ENCODE data around the gene CCDC88A. TPM values are rescaled to one million over a fixed set of nuclear protein-coding genes. Genes with fewer than 3 reads are reported as not detected.
"Not testable (repeated sequence)": the region's sequence is repeated elsewhere in the genome, so short reads cannot be mapped to it uniquely, and the experiment has no call there.

The CCDC88A gene
- total RNA-seq, 1 donor from 2014 or later: 99.4 TPM

GRCh38 chr2:55241582-55241981 lies 178.1 kb downstream of the CCDC88A start:
- DNase-seq (ENCODE audit: low read depth): not testable (repeated sequence)

GRCh38 chr2:55239656-55240222 lies 179.9 kb downstream of the CCDC88A start:
- DNase-seq (ENCODE audit: low read depth): no peak

Other genes starting within 250 kb of the CCDC88A start
- 7.8 and 15.1 TPM in 2 replicates for gene CLHC1, start 187.6 kb downstream of the CCDC88A start, total RNA-seq
- 1,356 and 1,476 TPM in 2 replicates for gene RPS27A, start 187.2 kb downstream of the CCDC88A start, total RNA-seq
- 22.7 and 30.1 TPM in 2 replicates for gene MTIF2, start 150.6 kb downstream of the CCDC88A start, total RNA-seq
- gene CFAP36, start 99.9 kb upstream of the CCDC88A start, total RNA-seq: 15.9 and 21.7 TPM in 2 replicates
- 32.8 and 40.9 TPM in 2 replicates for gene PPP4R3B, start 197.8 kb upstream of the CCDC88A start, total RNA-seq

Measured in myocyte (in vitro differentiated cells).